A673 (cell line): Measurements from ENCODE around the gene HEXIM1.

Source experiments
- EZH2 ChIP-seq: fragments of 200-600 bp; sonication (generic); IDR thresholded peaks from 2 replicates; pipeline ENCODE4 v1.6.1; 2017; ENCODE audit warnings: borderline replicate concordance, low read depth, mild to moderate bottlenecking, mixed read lengths, antibody characterized with exemption, low read length; ENCODE audit not compliant: poor library complexity, severe bottlenecking
- TF ChIP-seq, protein P1 (sequence below): fragments of 300-800, 200-600 bp; sonication (generic); conservative IDR thresholded peaks from 2 replicates; pipeline ENCODE4 v1.5.1; 2017; ENCODE audit warnings: low read depth, mild to moderate bottlenecking, antibody characterized with exemption, low read length, moderate library complexity, mixed read lengths

DNA sequence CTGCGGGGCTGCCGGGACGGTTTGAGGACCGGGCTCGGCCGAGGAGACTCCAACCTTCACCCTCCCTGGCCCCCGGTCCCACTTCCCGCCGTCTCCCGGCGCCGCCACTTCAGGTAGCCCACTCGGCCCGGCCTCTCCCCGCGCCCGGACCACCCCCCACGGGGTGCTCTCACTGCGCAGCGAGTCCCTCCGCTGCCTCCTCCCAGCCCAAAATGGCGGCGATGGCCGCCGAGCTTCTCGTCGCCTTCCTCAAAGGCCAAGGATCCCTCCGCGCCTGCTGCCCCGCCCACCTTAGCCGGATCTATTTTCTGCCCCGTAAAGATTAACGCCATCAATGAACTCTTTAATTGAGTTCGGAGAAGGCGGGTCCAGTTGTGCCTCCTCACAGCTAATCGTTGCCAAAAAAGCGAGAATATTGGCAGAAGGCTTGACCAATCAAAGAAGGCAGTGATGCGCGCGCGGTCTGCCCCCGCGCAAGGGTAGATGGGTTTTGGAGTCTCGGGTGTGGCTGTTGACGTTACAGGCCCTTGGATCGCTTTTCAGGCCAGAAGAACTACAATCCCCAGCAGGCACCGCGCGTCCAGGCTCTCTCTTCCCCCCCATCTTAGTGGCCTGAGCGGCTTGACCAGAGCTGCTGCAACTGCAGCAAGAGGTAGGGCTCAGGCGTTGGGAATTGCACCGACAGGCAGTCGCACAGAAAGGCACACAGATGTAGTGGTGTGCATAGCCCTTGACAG, 13.2 kb downstream of the HEXIM1 start, which contains the start of gene HEXIM2:
- TF ChIP-seq, protein P1, sequence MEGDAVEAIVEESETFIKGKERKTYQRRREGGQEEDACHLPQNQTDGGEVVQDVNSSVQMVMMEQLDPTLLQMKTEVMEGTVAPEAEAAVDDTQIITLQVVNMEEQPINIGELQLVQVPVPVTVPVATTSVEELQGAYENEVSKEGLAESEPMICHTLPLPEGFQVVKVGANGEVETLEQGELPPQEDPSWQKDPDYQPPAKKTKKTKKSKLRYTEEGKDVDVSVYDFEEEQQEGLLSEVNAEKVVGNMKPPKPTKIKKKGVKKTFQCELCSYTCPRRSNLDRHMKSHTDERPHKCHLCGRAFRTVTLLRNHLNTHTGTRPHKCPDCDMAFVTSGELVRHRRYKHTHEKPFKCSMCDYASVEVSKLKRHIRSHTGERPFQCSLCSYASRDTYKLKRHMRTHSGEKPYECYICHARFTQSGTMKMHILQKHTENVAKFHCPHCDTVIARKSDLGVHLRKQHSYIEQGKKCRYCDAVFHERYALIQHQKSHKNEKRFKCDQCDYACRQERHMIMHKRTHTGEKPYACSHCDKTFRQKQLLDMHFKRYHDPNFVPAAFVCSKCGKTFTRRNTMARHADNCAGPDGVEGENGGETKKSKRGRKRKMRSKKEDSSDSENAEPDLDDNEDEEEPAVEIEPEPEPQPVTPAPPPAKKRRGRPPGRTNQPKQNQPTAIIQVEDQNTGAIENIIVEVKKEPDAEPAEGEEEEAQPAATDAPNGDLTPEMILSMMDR = no peak
- TF ChIP-seq EZH2 = no peak
